ENCODE data around the gene KLHDC10. TPM values are rescaled to one million over a fixed set of nuclear protein-coding genes. Genes with fewer than 3 reads are reported as not detected.

Gene KLHDC10
- total and polyA plus RNA-seq, 9 donors: 11.3 to 36.4 (median 26.7) TPM

GRCh38 chr7:130136579-130137167 is 66.3 kb downstream of the KLHDC10 start:
- intact Hi-C loops (cut with DNase I): no loop called here
- H3K36me3 ChIP-seq: no peaks in the 10 kb centered on the region

GRCh38 chr7:130137207-130137606 is 66.9 kb downstream of the KLHDC10 start:
- 99 to 100% (median 100%) methylated on average over 4 of the region's 4 CpGs for WGBS, 3 donors
- no peak for TF ChIP-seq POLR2A (IDR thresholded peaks at IDR 0.05)
- TF ChIP-seq CTCF (IDR thresholded peaks at IDR 0.05): no peak
- no peak for TF ChIP-seq EP300 (IDR thresholded peaks at IDR 0.05)
- Histone ChIP-seq H3K36me3 (no peaks in the 10 kb centered on the region), H3K9me3 (no peaks in the 10 kb centered on the region), H3K4me3 (no peak overlapping the region), H3K27me3 (no peaks in the 10 kb centered on the region), H3K27ac (no peak overlapping the region), H3K4me1 (ENCODE audit: insufficient read depth) (peaks cover 8% of the 10 kb centered on the region)
- intact Hi-C loops (cut with DNase I): no loop called here
- DNase-seq: no peak

More at GRCh38 chr7:130136579-130137167, 66.3 kb downstream of the KLHDC10 start:
- TF ChIP-seq CTCF (IDR thresholded peaks at IDR 0.05) (no peak), POLR2A (IDR thresholded peaks at IDR 0.05) (no peak), EP300 (IDR thresholded peaks at IDR 0.05) (no peak)
- DNase-seq: no peak
- Histone ChIP-seq H3K9me3 (no peaks in the 10 kb centered on the region), H3K4me3 (no peak overlapping the region), H3K4me1 (ENCODE audit: insufficient read depth) (peaks cover 5% of the 10 kb centered on the region), H3K27ac (no peak overlapping the region), H3K27me3 (no peaks in the 10 kb centered on the region)
- 96 to 100% (median 100%) methylated on average over 1 of the region's 1 CpG for WGBS, 3 donors

GRCh38 chr7:130139193-130139960 is 69.0 kb downstream of the KLHDC10 start:
- Histone ChIP-seq H3K36me3 (no peaks in the 10 kb centered on the region), H3K9me3 (no peaks in the 10 kb centered on the region), H3K4me3 (no peak overlapping the region), H3K27me3 (no peaks in the 10 kb centered on the region), H3K4me1 (ENCODE audit: insufficient read depth) (peaks cover 9% of the 10 kb centered on the region), H3K27ac (no peak overlapping the region)
- WGBS, 3 donors: 91 to 98% (median 94%) methylated on average over 2 of the region's 2 CpGs
- TF ChIP-seq CTCF (IDR thresholded peaks at IDR 0.05) (no peak), POLR2A (IDR thresholded peaks at IDR 0.05) (no peak), EP300 (IDR thresholded peaks at IDR 0.05) (no peak)
- no peak for DNase-seq
- intact Hi-C loops (cut with DNase I): no loop called here

GRCh38 chr7:130140551-130141160 is 70.3 kb downstream of the KLHDC10 start:
- Histone ChIP-seq H3K4me1 (ENCODE audit: insufficient read depth) (peaks cover 9% of the 10 kb centered on the region), H3K27ac (peak overlapping the region; percentile 68 to 94), H3K27me3 (no peaks in the 10 kb centered on the region), H3K36me3 (no peaks in the 10 kb centered on the region), H3K9me3 (no peaks in the 10 kb centered on the region), H3K4me3 (peak overlapping the region; percentile 70)
- no peak for TF ChIP-seq POLR2A (IDR thresholded peaks at IDR 0.05)
- no peak for TF ChIP-seq EP300 (IDR thresholded peaks at IDR 0.05)
- TF ChIP-seq CTCF (IDR thresholded peaks at IDR 0.05): no peak
- peak in 3 of 5 donors; percentile 26 to 42 (median 39) for DNase-seq
- 93 to 94% (median 94%) methylated on average over 45 to 47 of the region's 47 CpGs for WGBS, 3 donors
- intact Hi-C loops (cut with DNase I): no loop called here
